ENCODE measurements around the gene SELENOF.

DNA sequence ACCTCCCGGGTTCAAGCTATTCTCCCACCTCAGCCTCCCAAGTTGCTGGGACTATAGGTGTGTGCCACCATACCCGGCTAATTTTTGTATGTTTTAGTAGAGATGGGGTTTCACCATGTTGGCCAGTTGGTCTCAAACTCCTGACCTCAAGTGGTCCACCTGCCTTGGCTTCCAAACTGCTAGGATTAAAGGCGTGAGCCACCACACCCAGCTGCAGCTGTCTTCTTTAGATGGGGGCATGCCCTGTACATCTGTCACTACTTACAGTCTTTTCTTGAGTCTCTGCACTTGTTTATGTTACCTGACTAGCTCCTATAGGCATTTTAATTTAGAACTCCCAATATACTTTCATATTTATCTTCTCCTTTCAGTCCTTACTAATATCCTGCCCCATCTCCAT lies 64.2 kb downstream of the SELENOF start:
- TF ChIP-seq, protein P1, sequence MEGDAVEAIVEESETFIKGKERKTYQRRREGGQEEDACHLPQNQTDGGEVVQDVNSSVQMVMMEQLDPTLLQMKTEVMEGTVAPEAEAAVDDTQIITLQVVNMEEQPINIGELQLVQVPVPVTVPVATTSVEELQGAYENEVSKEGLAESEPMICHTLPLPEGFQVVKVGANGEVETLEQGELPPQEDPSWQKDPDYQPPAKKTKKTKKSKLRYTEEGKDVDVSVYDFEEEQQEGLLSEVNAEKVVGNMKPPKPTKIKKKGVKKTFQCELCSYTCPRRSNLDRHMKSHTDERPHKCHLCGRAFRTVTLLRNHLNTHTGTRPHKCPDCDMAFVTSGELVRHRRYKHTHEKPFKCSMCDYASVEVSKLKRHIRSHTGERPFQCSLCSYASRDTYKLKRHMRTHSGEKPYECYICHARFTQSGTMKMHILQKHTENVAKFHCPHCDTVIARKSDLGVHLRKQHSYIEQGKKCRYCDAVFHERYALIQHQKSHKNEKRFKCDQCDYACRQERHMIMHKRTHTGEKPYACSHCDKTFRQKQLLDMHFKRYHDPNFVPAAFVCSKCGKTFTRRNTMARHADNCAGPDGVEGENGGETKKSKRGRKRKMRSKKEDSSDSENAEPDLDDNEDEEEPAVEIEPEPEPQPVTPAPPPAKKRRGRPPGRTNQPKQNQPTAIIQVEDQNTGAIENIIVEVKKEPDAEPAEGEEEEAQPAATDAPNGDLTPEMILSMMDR (IDR thresholded peaks at IDR 0.05; ENCODE audit: insufficient read depth, low read length): no peak
- TF ChIP-seq, protein P2, sequence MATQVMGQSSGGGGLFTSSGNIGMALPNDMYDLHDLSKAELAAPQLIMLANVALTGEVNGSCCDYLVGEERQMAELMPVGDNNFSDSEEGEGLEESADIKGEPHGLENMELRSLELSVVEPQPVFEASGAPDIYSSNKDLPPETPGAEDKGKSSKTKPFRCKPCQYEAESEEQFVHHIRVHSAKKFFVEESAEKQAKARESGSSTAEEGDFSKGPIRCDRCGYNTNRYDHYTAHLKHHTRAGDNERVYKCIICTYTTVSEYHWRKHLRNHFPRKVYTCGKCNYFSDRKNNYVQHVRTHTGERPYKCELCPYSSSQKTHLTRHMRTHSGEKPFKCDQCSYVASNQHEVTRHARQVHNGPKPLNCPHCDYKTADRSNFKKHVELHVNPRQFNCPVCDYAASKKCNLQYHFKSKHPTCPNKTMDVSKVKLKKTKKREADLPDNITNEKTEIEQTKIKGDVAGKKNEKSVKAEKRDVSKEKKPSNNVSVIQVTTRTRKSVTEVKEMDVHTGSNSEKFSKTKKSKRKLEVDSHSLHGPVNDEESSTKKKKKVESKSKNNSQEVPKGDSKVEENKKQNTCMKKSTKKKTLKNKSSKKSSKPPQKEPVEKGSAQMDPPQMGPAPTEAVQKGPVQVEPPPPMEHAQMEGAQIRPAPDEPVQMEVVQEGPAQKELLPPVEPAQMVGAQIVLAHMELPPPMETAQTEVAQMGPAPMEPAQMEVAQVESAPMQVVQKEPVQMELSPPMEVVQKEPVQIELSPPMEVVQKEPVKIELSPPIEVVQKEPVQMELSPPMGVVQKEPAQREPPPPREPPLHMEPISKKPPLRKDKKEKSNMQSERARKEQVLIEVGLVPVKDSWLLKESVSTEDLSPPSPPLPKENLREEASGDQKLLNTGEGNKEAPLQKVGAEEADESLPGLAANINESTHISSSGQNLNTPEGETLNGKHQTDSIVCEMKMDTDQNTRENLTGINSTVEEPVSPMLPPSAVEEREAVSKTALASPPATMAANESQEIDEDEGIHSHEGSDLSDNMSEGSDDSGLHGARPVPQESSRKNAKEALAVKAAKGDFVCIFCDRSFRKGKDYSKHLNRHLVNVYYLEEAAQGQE (IDR thresholded peaks at IDR 0.05; ENCODE audit: insufficient replicate concordance, low read depth): no peak
- no peak for TF ChIP-seq POLR2AphosphoS5 (IDR thresholded peaks at IDR 0.05; ENCODE audit: low read depth)

Data from HL-60 (cell line).